GM21576 (cell line): ENCODE results near the gene CPXM1.
"Not testable (repeated sequence)": the region's sequence is repeated elsewhere in the genome, so short reads cannot be mapped to it uniquely, and the experiment has no call there.

ENCODE experiments used
- ATAC-seq: cut with Tn5 transposase; IDR thresholded peaks from one replicate; pipeline ENCODE4 v1.9.1; 2021; ENCODE audit warnings: mild to moderate bottlenecking, moderate library complexity; ENCODE audit not compliant: unreplicated experiment

The CPXM1 gene

GRCh38 chr20:2800521-2801285, at the start of gene CPXM1:
Gene CPXM1, minus strand, starts transcription at chr20:2800627. Its CDS starts 55 bp downstream, at chr20:2800572.
- ATAC-seq, result no peak

GRCh38 chr20:2849529-2849928, 49.1 kb upstream of the CPXM1 start:
- ATAC-seq, result no peak

GRCh38 chr20:2847802-2848201, 47.4 kb upstream of the CPXM1 start:
- ATAC-seq, result no peak

- no peak for ATAC-seq
Observed at GRCh38 chr20:2846698-2847097, 46.3 kb upstream of the CPXM1 start.

- ATAC-seq, result no peak
Observed at GRCh38 chr20:2845607-2846006, 45.2 kb upstream of the CPXM1 start.

- ATAC-seq, result peak; percentile 23
Observed at GRCh38 chr20:2840967-2841531, 40.6 kb upstream of the CPXM1 start.

- peak; percentile 93 for ATAC-seq
Observed at GRCh38 chr20:2840138-2840966, 39.9 kb upstream of the CPXM1 start, which contains the start of the genes PCED1A and VPS16. Gene PCED1A, minus strand, starts transcription at chr20:2840655. Its CDS starts 743 bp downstream, at chr20:2839912. Gene VPS16, plus strand, starts transcription at chr20:2840745. Its CDS starts 30 bp downstream, at chr20:2840775.

- ATAC-seq, result no peak
Observed at GRCh38 chr20:2839732-2840137, 39.3 kb upstream of the CPXM1 start.

- ATAC-seq, result no peak
Observed at GRCh38 chr20:2838847-2839671, 38.6 kb upstream of the CPXM1 start.

- ATAC-seq, result no peak
Observed at GRCh38 chr20:2838170-2838797, 37.9 kb upstream of the CPXM1 start.

GRCh38 chr20:2837221-2837960, 37.0 kb upstream of the CPXM1 start:
- ATAC-seq, result no peak

GRCh38 chr20:2836035-2836434, 35.6 kb upstream of the CPXM1 start:
- no peak for ATAC-seq

- no peak for ATAC-seq
Observed at GRCh38 chr20:2835331-2835796, 34.9 kb upstream of the CPXM1 start.

- ATAC-seq, result no peak
Observed at GRCh38 chr20:2834401-2835110, 34.1 kb upstream of the CPXM1 start.

GRCh38 chr20:2833761-2834160, 33.3 kb upstream of the CPXM1 start:
- ATAC-seq, result no peak

- ATAC-seq, result not testable (repeated sequence)
Observed at GRCh38 chr20:2831206-2831605, 30.8 kb upstream of the CPXM1 start.

- ATAC-seq, result no peak
Observed at GRCh38 chr20:2829376-2829775, 28.9 kb upstream of the CPXM1 start.

GRCh38 chr20:2826655-2827054, 26.2 kb upstream of the CPXM1 start:
- no peak for ATAC-seq

GRCh38 chr20:2825761-2826160, 25.3 kb upstream of the CPXM1 start:
- ATAC-seq, result no peak
